ENCODE results near the gene ZMYND8.

Gene ZMYND8

DNA sequence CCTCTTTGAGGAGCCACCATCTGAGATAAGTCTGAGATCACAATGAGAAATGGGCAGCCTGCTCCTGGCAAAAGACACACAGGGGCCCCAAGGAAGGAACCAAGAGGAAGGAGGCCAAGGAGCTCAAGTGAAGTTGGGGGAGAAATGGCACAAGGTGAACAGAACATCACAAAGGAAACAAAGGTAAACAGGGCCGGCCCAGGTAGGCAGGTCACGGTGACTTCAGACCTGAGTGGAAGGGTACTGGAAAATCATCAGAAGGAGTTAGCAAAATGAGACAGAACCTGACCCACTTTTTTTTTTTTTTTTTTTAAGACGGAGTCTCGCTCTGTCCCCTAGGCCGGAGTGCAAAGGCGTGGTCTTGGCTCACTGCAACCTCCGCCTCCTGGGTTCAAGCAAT lies 11.3 kb downstream of the ZMYND8 start:
- DNase-seq (ENCODE audit: low read depth) = no peak
- H3K4me3 ChIP-seq (ENCODE audit: low read depth, low read length) = no peak overlapping the region
- TF ChIP-seq, protein P1, sequence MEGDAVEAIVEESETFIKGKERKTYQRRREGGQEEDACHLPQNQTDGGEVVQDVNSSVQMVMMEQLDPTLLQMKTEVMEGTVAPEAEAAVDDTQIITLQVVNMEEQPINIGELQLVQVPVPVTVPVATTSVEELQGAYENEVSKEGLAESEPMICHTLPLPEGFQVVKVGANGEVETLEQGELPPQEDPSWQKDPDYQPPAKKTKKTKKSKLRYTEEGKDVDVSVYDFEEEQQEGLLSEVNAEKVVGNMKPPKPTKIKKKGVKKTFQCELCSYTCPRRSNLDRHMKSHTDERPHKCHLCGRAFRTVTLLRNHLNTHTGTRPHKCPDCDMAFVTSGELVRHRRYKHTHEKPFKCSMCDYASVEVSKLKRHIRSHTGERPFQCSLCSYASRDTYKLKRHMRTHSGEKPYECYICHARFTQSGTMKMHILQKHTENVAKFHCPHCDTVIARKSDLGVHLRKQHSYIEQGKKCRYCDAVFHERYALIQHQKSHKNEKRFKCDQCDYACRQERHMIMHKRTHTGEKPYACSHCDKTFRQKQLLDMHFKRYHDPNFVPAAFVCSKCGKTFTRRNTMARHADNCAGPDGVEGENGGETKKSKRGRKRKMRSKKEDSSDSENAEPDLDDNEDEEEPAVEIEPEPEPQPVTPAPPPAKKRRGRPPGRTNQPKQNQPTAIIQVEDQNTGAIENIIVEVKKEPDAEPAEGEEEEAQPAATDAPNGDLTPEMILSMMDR (IDR thresholded peaks at IDR 0.05; ENCODE audit: low read depth, low read length, missing control alignments) = no peak

DNA sequence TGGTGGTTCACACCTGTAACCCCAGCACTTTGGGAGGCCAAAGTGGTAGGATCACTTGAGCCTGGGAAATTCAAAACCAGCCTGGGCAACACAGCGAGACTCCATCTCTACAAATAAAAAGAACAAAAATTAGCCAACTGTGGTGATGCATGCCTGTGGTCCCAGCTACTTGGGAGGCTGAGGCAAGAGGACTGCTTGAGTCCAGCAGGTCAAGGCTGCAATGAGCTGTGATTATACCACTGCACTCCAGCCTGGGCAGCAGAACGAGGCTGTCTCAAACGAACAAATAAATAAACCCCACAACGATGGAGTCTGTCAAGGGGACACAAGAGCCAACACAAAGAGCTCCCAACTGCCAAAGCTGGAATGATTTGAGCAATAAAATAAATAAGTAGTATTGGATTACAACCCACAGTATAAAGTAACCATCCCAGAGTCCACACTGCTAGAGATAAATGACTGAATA lies 13.5 kb downstream of the ZMYND8 start:
- no peak for DNase-seq (ENCODE audit: low read depth)
- TF ChIP-seq, protein P1 (IDR thresholded peaks at IDR 0.05; ENCODE audit: low read depth, low read length, missing control alignments) = no peak
- H3K4me3 ChIP-seq (ENCODE audit: low read depth, low read length) = no peak overlapping the region

DNA sequence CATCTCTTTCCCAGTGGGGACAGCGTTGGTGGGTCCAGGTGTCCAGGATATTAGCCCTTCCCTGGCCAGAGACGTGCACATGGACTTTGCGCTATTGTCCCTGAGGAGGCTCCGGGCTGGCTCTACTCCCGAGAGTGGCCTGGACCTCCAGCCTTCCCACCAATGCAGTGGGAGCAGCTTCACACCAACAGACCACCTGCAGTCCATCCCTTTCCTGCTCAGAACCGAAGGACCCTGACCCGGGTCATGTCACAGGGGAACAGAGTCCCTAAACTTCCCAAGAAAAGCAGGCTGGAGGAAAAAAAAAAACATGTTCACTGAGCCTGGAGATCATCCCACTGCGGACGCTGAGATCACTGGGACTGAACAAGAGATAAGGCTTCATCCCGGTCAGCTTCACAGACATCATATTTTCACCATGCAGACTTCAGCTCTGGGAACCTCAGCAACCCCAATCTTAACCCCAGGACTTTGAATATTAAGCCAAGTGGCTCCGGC lies 18.3 kb downstream of the ZMYND8 start:
- TF ChIP-seq, protein P1 (IDR thresholded peaks at IDR 0.05; ENCODE audit: low read depth, low read length, missing control alignments) = no peak
- H3K4me3 ChIP-seq (ENCODE audit: low read depth, low read length) = no peak overlapping the region
- no peak for DNase-seq (ENCODE audit: low read depth)

- DNase-seq (ENCODE audit: low read depth) = no peak
- no peak overlapping the region for H3K4me3 ChIP-seq (ENCODE audit: low read depth, low read length)
- TF ChIP-seq, protein P1 (IDR thresholded peaks at IDR 0.05; ENCODE audit: low read depth, low read length, missing control alignments) = no peak
These were observed 19.1 kb downstream of the ZMYND8 start for GRCh38 chr20:47337413-47337812.

- no peak for DNase-seq (ENCODE audit: low read depth)
- no peak overlapping the region for H3K4me3 ChIP-seq (ENCODE audit: low read depth, low read length)
- TF ChIP-seq, protein P1 (IDR thresholded peaks at IDR 0.05; ENCODE audit: low read depth, low read length, missing control alignments) = no peak
These were observed 20.3 kb downstream of the ZMYND8 start for GRCh38 chr20:47336129-47336754.

DNA sequence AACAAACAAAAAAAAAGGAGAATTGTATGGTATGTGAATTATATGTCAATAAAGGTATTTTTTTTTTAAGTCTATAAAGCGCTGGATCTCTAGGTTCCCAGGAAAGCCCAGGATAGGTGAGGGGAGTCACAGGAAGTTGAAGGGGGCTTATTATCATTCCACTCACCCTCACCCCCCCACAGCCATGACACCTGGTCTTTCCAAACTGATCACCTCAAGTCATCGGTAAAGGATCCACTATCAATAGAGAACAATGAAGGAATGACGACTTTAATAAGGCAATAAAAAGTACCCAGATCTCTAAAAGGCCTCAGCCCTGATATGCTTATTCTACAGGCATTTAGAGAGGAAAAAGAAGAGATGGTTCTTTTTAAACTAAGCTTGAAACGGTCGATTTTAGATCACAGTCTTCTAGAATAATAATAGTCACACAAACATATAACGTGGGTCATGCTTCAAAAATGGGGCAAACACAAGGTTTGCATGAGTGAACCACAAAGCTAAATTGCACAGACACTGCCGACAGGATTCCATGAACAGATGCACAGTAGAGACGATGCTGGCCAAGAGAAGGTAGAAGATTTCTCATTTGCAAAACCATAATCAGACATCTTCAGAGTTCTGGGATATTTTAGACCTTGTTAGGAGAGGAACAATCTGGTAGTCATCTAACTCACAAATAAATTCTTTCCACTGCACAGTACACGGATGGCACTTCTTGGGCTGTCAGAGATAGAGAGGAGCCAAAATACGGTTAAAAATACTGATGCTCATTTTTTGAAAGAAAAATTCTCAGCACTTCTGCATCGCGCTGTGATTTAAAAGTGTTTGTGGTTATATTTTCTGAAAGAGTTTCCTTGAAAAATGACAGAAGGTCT lies 21.0 kb downstream of the ZMYND8 start:
- DNase-seq (ENCODE audit: low read depth) = no peak
- TF ChIP-seq, protein P1 (IDR thresholded peaks at IDR 0.05; ENCODE audit: low read depth, low read length, missing control alignments) = no peak
- no peak overlapping the region for H3K4me3 ChIP-seq (ENCODE audit: low read depth, low read length)
